Testis (tissue), 3 donors: Measurements from ENCODE around the gene REEP5. TPM values are rescaled to one million over a fixed set of nuclear protein-coding genes. Genes with fewer than 3 reads are reported as not detected.
"Not testable (repeated sequence)": the region's sequence is repeated elsewhere in the genome, so short reads cannot be mapped to it uniquely, and the experiment has no call there.

Source experiments
- DNase-seq: peaks from one replicate; pipeline ENCODE4 v3.0.0-alpha.2; 2019
- H3K27ac ChIP-seq, 2 donors: fragments of 200-600 bp; sonication (generic); one replicate each; pipeline ENCODE4 v1.5.1; 2019
- H3K27me3 ChIP-seq: fragments of 200-600 bp; sonication (generic); one replicate; pipeline ENCODE4 v1.5.1; 2019
- H3K36me3 ChIP-seq: fragments of 200-600 bp; sonication (generic); one replicate; pipeline ENCODE4 v1.5.1; 2017; ENCODE audit warnings: low read depth; ENCODE audit errors: missing control alignments
- H3K4me1 ChIP-seq: fragments of 200-600 bp; sonication (generic); one replicate; pipeline ENCODE4 v1.5.1; 2019
- H3K4me3 ChIP-seq, 2 donors: fragments of 200-600 bp; sonication (generic); one replicate each; pipeline ENCODE4 v1.5.1; 2017 to 2019
- H3K9me3 ChIP-seq: fragments of 200-600 bp; sonication (generic); one replicate; pipeline ENCODE4 v1.5.1; 2017
- CTCF ChIP-seq, 3 experiments: fragments of 450-650 bp in 2 of 3; fragments of 200-600 bp in 1 of 3; sonication (generic) in 1 of 3; IDR thresholded peaks; one replicate each; pipeline ENCODE4 v1.5.1; 2016 to 2019; ENCODE audit warnings: antibody characterized with exemption in 3 of 3, mild to moderate bottlenecking in 2 of 3, moderate library complexity in 1 of 3
- POLR2A ChIP-seq: fragments of 450-650 bp; IDR thresholded peaks from one replicate; pipeline ENCODE4 v1.6.1; 2017; ENCODE audit warnings: antibody characterized with exemption, mild to moderate bottlenecking, moderate library complexity
- WGBS, 2 donors: methylation state at CpG; one replicate each; pipeline ENCODE4 v1.1.5; 2018; 5-methylcytosine and 5-hydroxymethylcytosine counted together
- intact Hi-C: fragments of 100-400 bp; cut with DNase I; formaldehyde crosslinking; loops from one replicate; pipeline ENCODE4 v1.15.1; 2023; ENCODE audit warnings: low total_unique reads
- polyA plus RNA-seq: library from polyadenylated mRNA; stranded (reverse); fragments of 350-450 nt; fragmentation: Illumina TruSeq; extraction: RNeasy Lipid Tissue Mini Kit (QIAGEN cat#74804); gene quantifications from one replicate; pipeline ENCODE4 v1.2.3, GENCODE V29; 2014; ENCODE audit warnings: low read depth, low replicate concordance; ENCODE audit not compliant: insufficient read depth
- total RNA-seq, 2 donors: library from RNA; depleted of rRNA; stranded (reverse); fragments of >200 nt; gene quantifications; one replicate each; pipeline ENCODE4 v1.2.3, GENCODE V29; 2016

Gene REEP5
- total and polyA plus RNA-seq, 3 donors from 2014 or later, result 33.3 to 75.6 (median 34.2) TPM

DNA sequence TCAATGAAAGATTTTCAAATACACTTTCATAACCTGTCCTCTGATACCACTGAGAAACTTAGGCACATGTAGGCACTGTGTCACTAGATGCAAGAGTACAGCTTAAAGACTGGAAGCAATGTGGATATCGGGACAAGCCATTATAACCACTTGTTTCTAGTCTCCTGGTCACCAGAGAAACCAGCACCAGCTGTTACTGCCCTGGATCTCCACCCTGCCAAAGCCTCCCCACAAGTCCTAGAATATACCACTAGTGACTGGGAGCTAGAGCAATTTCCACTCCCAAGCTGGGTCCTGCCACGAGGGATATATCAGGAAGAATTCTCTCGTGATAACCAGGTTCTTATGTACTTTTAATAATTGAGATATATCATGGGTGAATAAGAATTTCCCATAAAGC lies 19.5 kb downstream of the REEP5 start:
- H3K36me3 ChIP-seq, result no peaks in the 10 kb centered on the region
- DNase-seq, result no peak
- H3K4me3 ChIP-seq, result no peak overlapping the region
- TF ChIP-seq CTCF (IDR thresholded peaks at IDR 0.05) (no peak), POLR2A (no peak)
- no peaks in the 10 kb centered on the region for H3K27me3 ChIP-seq
- H3K27ac ChIP-seq, result no peak overlapping the region
- H3K4me1 ChIP-seq, result no peaks in the 10 kb centered on the region
- intact Hi-C loops, result no loop called here
- no peaks in the 10 kb centered on the region for H3K9me3 ChIP-seq
- WGBS, 2 donors, result 91 to 92% methylated on average over 3 of the region's 3 CpGs

GRCh38 chr5:112895682-112896081 lies 26.3 kb downstream of the REEP5 start:
- DNase-seq, result no peak
- no peaks in the 10 kb centered on the region for H3K9me3 ChIP-seq
- intact Hi-C loops, result no loop called here
- WGBS, 2 donors, result 86 to 90% methylated on average over 3 of the region's 3 CpGs
- no peaks in the 10 kb centered on the region for H3K4me1 ChIP-seq
- TF ChIP-seq CTCF (IDR thresholded peaks at IDR 0.05) (no peak), POLR2A (no peak)
- no peaks in the 10 kb centered on the region for H3K36me3 ChIP-seq
- H3K27ac ChIP-seq, result no peak overlapping the region
- no peaks in the 10 kb centered on the region for H3K27me3 ChIP-seq
- no peak overlapping the region for H3K4me3 ChIP-seq

DNA sequence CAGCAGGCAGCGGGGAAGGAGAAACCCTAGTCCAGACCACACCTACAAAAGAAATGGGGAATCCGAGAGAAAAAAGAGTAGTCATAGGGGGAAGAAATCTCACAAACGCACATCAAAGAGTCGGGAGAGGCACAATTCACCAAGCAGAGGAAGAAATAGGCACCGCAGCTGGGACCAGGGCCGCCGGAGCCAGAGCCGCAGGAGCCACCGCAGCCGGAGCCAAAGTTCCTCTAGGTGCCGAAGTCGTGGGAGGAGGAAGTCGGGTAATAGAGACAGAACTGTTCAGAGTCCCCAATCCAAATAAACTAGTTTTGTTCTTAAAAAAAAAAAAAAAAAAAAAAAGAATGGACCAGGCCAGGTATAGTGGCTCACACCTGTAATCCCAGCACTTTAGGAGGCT lies 29.3 kb downstream of the REEP5 start:
- no peaks in the 10 kb centered on the region for H3K9me3 ChIP-seq
- H3K4me3 ChIP-seq, result no peak overlapping the region
- DNase-seq, result no peak
- 94 to 97% methylated on average over 13 of the region's 13 CpGs for WGBS, 2 donors
- no peaks in the 10 kb centered on the region for H3K36me3 ChIP-seq
- no peak overlapping the region for H3K27ac ChIP-seq
- no peaks in the 10 kb centered on the region for H3K4me1 ChIP-seq
- no peak for TF ChIP-seq POLR2A
- TF ChIP-seq CTCF (IDR thresholded peaks at IDR 0.05), result no peak
- no peaks in the 10 kb centered on the region for H3K27me3 ChIP-seq
- intact Hi-C loops, result no loop called here

DNA sequence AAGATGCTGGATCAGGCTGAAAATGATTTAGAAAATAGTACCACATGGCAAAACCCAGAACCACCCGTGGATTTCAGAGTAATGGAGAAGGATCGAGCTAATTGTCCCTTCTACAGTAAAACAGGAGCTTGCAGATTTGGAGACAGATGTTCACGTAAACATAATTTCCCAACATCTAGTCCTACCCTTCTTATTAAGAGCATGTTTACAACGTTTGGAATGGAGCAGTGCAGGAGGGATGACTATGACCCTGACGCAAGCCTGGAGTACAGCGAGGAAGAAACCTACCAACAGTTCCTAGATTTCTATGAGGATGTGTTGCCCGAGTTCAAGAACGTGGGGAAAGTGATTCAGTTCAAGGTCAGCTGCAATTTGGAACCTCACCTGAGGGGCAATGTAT lies 30.0 kb downstream of the REEP5 start:
- H3K36me3 ChIP-seq, H3K27me3 ChIP-seq, H3K4me3 ChIP-seq, H3K27ac ChIP-seq, DNase-seq, intact Hi-C loops, H3K4me1 ChIP-seq, H3K9me3 ChIP-seq: not testable (repeated sequence)
- WGBS, 2 donors, result 87 to 89% methylated on average over 8 of the region's 8 CpGs

DNA sequence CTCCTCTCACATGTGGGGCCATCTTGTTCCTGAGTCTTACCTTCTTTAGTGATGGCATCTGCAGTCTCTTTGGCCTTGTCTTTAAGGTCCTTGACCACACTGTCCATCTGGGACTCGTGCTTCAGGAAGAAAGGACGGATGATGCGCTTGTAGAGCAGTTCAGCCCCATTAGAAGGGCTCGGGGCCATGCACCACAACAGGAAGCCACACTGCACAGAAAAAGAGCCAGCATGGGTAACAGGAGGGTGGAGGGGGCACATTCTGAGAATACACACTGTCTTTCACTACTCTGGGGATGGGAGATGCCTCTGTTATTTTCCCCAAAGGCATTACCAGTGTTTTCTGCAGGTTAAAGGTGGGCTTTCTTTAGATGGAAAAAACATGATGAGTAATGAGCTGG lies 35.1 kb downstream of the REEP5 start:
- Histone ChIP-seq H3K9me3 (no peaks in the 10 kb centered on the region), H3K27me3 (no peaks in the 10 kb centered on the region), H3K4me1 (no peaks in the 10 kb centered on the region), H3K27ac (no peak overlapping the region), H3K36me3 (no peaks in the 10 kb centered on the region), H3K4me3 (no peak overlapping the region)
- TF ChIP-seq POLR2A, result no peak
- no peak for TF ChIP-seq CTCF (IDR thresholded peaks at IDR 0.05)
- no peak for DNase-seq
- WGBS, 2 donors, result 92 to 93% methylated on average over 4 of the region's 4 CpGs
- intact Hi-C loops, result no loop called here
